ENCODE data around the gene CFHR4.
"Not testable (repeated sequence)": the region's sequence is repeated elsewhere in the genome, so short reads cannot be mapped to it uniquely, and the experiment has no call there.

The CFHR4 gene

DNA sequence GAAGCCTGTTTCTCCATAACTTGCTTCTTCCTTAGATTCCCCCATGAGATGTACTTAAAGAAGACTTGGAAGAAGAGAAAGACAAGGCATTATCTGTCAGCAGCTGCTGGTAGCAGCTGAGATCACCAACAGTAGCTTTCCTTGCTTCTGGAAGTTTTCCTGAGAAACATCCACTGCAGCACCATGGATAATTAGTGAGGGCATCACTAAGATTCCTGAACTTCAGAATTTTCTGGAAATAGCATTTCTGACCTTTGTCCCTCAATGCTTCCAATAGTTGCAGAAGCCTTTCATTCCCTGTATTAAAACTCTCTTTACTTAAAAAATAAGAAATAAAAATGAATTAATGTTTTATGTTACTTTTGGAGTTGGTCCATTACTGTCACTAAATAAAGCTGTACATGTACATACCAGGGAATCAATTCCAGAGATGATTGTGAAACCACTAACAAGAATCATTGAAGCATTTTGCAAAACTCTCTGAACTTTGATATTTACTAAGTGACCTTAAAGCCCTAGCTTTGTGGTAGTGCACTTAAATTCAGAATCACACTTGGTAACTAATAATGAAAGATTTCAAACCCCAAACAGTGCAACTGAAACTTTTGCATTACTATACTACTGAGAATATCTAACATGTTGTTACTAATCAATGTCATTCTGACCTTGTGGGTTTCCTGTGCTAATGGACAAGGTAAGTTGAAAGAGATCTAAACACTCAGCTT, at the start of gene CFHR4:
Gene CFHR4 (plus strand): TSS at position 538 of the 725 bp plus-strand sequence. CDS start 99 bp downstream, at position 637.
- DNase-seq (ENCODE audit: low read depth in 2 of 2): no peak

DNA sequence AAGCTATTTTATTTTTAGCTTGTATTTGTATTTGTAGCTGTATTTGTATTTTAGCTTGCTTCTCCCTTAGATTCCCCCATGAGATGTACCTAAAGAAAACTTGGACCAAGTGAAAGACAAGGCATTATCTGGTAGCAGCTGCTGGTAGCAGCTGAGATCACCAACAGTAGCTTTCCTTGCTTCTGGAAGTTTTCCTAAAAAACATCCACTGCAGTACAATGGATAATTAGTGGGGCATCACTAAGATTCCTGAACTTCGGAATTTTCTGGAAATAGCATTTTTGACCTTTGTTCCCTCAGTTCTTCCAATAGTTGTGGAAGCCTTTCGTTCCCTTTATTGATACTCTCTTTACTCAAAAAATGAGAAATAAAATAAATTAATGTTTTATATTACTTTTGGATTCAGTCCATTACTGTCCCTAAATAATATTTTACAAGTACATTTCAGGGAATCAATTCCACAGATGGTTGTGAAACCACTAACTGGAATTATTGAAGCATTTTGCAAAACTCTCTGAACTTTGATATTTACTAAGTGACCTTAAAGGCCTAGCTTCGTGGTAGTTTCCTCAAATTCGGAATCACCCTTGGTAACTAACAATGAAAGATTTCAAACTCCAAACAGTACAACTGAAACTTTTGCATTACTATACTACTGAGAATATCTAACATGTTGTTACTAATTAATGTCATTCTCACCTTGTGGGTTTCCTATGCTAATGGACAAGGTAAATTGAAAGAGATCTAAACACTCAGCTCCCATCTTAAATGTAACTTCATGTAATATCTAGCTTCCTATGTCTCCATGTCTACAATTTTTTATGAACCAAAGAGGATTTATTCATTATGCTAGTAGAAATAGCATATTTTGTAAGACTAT, 38.0 kb upstream of the CFHR4 start:
- DNase-seq (ENCODE audit: low read depth in 2 of 2): not testable (repeated sequence)

DNA sequence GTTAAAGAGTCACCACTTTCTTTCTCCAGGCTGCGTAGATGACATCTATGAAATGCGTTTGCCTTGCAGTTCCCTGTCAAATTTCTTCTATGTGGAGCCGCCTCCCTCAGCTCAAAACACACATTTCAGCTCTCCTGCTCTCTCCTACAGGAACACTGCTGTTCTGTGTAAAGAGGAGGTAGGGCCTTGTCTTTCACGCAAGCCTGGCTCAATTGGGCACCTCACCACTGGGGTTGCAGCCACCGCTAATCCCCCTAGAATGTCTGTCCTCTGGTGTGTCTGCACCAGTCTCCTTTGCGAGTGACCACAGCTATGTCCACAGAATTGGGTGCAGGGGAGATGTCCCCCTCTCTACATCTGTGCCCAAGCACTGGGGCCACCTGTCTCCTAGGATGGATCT, 31.8 kb upstream of the CFHR4 start:
- DNase-seq (ENCODE audit: low read depth in 2 of 2): no peak

DNA sequence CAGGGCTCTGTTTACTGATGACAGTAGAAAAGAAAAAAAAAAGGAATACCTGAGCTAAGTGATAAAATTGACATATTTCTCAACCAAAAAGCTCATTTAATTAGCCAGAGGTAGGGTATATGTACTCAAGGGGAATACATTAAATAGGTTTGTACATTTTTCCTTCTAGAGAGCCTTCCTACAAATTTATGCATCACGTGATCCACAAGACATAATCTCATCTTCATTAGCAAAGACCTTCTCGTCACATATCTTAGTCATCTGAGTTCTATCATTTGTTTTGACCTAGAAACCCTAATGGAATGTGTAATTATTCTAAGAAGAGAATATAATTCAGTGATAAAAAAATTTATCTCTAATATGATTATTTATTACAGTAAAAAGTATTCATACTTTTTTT, 30.7 kb upstream of the CFHR4 start:
- no peak for DNase-seq (ENCODE audit: low read depth in 2 of 2)

DNA sequence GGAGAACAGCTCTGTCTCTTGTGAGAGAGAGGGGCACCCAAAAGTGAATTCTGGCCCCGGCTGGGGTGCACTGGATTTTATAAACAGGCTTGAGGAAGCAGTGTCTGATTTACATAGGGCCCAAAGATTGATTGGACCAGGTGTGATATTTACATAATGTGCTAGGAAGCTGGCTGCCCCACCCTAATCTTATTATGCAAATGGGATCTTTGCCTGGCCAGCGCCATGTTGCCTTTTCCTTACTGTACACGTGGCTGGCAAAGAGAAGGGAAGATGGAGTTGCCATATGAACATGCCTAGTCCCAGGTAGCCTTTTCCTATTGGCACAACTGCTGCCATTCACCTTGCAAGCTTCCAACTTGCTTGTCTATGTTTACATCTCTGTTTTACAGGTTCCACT, 29.0 kb upstream of the CFHR4 start:
- DNase-seq (ENCODE audit: low read depth in 2 of 2): no peak

DNA sequence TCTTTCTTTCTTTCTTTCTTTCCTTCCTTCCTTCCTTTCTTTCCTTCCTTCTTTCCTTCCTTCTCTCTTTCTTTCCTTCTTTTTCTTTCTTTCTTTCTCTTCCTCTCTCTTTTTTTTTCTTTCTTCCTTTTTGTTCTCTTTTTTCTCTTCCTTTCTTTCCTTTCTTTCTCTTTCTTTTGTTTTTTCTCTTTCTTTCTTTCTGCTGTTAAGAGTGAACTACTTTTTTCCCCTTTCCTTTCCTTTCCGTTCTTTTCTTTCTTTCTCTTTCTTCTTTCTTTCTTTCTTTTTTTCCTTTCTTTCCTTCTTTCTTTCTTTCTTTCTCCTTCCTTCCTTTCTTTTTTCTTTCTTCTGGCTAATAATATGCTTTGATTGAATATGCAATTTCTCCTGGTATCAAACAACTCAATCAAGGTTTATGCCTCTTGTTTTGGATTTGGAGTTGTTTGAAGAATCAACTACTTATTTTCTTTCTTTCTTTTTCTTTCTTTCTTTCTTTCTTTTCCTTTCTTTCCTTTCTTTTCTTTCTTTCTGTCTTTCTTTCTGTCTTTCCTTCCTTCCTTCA, 27.4 kb upstream of the CFHR4 start:
- no peak for DNase-seq (ENCODE audit: low read depth in 2 of 2)

DNA sequence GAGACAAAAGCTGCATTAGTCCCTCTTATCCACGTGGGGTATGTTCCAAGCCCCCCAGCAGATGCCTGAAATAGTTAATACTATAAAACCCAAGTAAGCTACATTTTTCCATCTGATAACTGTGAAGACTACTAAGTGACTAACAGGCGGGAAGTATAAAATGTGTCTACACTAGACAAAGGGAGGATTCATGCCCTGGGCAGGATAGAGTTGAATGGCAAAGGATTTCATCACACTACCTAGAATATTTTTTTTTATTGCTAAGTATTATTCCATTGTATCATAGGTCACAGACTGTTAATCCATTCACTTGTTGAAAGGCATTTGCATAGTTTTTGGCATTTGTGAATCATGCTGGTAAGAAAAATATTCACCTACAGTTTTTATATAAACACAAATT, 26.4 kb upstream of the CFHR4 start:
- no peak for DNase-seq (ENCODE audit: low read depth in 2 of 2)

DNA sequence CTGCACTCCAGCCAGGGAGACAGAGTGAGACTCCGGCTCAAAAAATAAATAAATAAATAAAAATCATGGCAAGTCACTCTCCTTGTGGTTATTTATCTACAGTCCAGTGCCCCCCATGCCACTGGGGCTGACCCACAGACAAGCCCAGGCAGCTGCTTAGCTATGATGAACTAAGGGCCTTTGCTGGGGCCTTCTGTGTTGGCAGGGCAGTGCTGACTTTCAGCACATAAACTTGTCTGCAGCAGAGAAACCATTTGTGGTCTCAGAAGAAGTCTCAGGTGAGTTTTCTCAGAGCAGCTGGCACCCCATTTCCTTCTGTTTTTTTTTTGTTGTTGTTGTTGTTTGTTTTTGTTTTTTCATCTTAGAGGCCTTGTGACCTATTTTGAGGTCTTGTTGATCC, 20.9 kb upstream of the CFHR4 start:
- no peak for DNase-seq (ENCODE audit: low read depth in 2 of 2)

DNA sequence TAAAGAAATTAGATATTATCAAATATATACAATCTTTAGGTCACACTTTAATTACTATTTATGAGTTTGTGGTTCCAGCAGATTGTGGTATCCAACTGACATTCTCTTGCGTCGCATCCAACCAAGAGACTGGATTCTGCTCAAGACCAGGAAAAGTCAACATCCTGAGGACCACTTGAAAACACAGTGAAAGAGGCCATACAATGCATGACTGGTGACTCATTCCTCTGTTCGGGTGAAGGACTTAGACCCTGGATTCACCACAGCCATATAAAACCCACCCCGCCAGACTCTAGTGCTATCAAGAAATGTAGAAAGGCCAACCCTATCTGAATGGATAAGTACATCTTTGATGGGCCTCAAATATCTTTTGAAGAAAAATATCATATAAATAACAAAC, 14.5 kb upstream of the CFHR4 start:
- no peak for DNase-seq (ENCODE audit: low read depth in 2 of 2)

DNA sequence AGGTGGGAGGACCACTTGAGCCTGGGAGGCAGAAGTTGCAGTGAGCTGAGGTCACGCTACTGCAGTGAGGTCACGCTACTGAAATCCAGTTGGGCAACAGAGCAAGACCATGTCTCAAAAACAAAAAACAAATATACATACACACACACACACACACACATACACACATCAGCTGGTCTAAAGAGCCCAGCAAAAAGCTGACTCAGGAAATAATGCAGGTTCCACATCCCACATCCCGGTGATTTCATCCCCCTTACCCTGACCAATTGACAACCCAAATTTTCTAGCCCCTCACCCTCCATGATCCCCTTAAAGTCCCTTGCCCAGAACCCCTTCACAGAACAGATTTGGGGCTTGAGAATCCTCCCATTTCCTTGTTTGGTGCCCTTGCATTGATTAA, 11.9 kb upstream of the CFHR4 start:
- DNase-seq (ENCODE audit: low read depth in 2 of 2): no peak

DNA sequence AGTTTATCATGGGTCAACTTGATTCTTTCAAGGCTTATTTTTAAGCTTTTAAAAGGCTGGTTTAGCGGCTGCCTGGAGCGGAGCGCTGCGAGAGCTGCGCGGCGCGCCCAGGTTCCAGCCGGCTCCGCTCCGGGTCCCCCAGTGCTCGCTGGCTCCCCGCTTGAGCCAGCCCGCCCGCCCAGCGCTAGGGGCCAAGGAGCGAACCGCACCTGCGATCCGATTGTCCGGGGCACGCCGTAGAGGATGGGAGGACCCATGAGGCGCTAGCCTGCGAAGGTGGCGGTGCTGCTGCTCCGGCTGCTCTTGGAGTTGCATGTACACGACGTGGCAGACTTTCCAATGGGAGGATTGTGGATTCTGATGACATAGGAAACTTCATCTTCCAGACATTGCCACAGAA, 9.9 kb upstream of the CFHR4 start:
- DNase-seq (ENCODE audit: low read depth in 2 of 2): no peak

DNA sequence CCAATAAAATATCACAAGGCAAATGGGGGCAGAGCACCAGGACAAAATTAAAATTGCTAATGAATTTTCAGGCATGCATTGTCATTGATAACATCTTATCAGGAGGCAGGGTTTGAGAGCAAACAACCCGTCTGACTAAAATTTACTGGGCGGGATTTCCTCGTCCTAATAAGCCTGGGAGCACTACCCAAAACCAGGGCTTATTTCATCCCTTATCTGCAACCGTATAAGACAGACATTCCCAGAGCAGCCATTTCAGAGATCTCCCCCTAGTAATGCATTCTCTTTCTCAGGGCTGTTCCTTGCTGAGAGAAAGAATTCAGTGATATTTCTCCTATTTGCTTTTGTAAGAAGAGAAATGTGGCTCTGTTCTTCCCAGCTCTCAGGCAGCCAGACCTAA, 1.3 kb upstream of the CFHR4 start:
- DNase-seq (ENCODE audit: low read depth in 2 of 2): not testable (repeated sequence)

DNA sequence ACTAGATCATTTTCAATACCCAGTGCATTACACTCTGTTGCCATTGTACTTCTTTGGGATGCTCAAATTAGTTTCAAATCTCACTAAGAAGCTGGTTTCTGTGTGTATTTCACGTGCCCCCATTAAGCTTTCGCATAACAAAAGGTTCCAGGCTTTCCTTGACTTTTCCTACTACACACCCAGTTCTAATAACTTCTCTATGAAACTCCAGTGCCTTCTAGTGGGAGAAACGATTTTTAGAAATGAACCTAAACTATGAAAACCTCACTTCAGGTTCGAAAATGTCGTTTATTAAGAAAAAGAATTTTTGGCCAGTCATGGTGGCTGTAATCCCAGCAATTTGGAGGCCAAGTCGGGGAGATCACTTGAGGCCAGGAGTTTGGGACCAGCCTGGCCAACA, 2.8 kb downstream of the CFHR4 start:
- DNase-seq (ENCODE audit: low read depth in 2 of 2): no peak

DNA sequence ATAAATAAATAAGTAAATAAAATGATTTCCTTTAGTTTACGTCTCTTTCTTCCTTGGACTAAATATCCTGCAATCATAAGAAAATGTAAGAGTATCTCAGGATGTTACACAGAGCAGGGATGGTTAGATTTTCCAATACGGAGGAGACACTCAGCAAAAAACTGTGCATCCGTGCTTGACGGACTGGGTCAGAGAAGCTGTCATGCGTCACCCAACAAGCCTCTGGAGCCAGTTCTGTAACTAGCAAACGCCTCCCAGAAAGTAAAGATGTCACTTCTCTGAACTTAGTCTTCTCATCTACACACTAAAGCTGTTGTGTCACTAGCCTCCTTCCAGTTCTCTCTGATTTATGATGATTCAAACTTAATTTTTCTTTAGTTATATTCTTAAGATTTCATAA, 3.4 kb downstream of the CFHR4 start:
- DNase-seq (ENCODE audit: low read depth in 2 of 2): no peak

DNA sequence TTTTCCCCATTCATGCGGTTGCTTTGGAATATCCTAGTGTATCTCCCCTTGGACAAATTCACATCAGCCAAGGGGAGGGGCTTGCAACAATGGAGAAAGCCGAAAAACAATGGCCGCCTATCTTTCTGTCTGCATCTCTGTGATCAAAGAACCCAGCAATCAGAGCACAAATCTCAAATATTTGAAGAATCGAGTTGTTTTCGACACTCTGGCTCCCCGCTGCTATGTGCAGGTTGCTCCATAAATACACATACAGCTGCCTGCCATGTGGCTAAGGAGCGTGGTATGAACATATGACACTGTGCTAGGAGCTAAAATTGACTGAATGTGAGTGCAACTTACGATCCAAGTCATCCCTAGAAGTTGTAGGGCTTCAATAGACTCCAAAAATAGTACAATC, 8.5 kb downstream of the CFHR4 start:
- no peak for DNase-seq (ENCODE audit: low read depth in 2 of 2)

DNA sequence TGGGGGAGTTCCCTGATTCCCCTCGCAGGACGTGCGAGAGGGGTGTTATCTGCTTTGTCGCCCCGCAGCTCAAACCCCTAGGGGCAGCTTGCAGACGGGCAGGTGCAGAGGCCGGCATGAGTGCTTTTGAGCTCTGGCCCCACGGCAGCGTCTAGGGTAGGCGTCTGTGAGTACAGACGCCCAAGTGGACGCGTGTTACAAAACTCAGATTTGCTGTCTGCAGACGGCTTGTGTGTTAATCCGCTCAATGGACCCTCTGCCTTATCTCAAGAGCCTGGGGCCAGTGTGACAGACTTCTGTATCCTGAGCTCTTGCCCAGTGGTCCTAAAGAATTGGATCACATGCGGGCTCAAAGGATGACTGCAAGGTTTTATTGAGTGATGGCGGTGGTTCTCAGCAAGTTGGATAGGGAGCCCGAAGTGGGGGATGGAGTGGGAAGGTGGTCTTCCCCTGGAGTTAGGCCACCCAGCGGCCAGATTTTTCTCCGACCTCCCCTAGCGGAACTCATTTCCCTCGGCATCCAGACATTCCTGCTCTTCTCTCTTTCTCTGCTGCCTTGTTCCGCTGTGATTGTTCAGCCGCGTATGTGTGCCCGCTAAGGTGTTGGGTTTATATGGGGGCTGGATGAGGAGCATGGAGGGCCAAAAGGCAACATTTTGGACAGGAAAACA, 9.4 kb downstream of the CFHR4 start:
- DNase-seq (ENCODE audit: low read depth in 2 of 2): no peak

DNA sequence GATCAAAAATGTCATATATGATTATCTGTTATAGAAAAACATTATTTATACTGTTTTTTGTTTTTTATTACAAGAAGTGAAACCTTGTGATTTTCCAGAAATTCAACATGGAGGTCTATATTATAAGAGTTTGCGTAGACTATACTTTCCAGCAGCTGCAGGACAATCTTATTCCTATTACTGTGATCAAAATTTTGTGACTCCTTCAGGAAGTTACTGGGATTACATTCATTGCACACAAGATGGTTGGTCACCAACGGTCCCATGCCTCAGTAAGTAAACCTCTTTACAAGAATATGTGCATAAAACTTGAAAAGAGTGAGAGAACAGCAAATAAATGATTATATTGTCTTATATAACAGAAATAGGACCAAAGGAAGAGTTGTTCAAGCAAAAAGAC, 14.5 kb downstream of the CFHR4 start:
- DNase-seq (ENCODE audit: low read depth in 2 of 2): no peak

DNA sequence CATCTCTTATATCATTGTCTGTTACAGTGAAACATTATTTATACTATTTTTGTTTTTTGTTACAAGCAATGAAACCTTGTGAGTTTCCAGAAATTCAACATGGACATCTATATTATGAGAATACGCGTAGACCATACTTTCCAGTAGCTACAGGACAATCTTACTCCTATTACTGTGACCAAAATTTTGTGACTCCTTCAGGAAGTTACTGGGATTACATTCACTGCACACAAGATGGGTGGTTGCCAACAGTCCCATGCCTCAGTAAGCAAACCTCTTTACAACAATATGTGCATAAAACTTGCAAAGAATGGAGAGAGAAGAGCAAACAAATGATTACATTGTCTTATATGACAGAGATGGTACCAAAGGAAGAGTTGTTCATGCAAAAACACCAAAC, 22.4 kb downstream of the CFHR4 start:
- no peak for DNase-seq (ENCODE audit: low read depth in 2 of 2)

DNA sequence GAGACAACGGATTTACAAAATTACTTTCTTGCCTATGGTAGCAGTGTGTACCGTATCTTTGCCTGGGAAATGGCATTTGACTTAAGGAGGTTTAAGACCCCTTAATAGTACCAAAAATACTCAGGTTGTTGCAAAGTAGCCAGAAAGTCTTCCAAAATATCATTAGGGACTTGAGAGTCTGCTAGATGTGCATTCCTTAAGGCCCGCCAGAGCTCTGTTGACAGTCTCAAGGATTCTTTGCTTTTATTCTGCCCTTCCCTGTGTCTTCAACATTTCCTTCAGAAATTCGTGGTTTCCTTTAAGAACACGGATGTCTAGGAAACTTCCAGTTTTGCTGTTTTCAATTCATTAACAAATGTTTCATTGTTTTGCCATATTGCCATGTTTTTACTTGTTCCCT, 24.4 kb downstream of the CFHR4 start:
- DNase-seq (ENCODE audit: low read depth in 2 of 2): not testable (repeated sequence)

DNA sequence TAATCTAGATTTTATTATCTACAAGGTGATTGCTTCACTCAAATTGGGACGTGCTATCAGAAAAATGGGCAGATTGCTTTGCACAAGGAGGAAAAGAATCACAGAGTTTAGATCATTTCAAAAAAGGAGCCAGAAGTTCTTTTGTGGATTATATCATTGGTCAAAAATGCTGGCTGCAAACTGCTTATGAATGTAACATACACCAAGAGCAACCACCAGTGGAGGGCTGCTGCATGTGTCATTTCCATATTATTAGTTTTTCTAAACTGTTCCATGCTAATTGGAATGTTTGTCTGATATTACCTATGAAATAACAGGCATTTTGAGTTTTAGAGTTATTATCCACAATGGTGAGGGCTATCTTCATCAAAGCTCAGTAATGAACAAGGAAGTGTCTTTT, 39.0 kb downstream of the CFHR4 start:
- DNase-seq (ENCODE audit: low read depth in 2 of 2): not testable (repeated sequence)

DNA sequence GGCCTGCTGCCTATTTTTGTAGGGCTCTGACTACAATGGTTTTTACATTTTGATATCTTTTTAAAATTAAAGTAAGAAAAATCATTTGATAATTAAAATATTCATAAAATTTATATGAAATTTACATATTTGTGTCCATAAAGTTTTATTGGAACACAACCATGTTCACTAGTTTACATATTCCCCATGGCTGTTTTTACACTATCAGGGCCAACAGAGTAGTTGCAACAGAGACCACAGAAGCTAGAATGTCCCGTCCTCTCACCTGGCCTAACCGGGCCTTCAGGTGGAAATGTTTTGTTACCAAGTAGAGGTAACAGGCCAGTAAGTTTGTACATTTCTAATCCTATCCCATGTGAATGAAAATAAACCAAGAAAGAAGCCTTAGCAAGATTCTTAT, 45.0 kb downstream of the CFHR4 start:
- DNase-seq (ENCODE audit: low read depth in 2 of 2): not testable (repeated sequence)

DNA sequence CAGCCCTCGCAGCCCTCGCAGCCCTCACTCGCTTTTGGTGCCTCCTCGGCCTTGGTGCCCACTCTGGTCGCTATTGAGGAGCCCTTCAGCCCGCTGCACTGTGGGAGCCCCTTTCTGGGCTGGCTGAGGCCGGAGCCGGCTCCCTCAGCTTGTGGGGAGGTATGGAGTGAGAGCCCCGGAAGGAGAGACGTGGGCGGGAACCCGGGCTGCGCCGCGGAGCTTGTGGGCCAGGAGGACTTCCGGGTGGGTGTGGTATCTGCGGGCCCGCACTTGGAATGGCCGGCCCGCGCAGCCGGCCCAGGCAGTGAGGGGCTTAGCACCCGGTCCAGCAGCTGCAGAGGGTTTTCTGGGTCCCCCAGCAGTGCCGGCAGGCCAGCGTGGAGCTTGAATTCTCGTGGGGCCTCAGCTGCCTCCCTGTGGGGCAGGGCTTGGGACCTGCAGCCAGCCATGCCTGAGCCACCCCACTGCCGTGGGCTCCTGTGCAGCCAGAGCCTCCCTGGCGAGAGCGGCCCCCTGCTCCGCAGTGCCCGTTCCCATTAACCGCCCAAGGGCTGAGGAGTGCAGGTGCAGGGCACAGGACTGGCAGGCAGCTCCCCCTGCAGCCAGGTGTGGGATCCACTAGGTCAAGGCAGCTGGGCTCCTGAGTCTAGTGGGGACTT, 45.8 kb downstream of the CFHR4 start:
- DNase-seq (ENCODE audit: low read depth in 2 of 2): no peak

All from stimulated activated CD4-positive, alpha-beta T cell treated with anti-CD3 and anti-CD28 coated beads, Interleukin-1b, Interleukin-23, amount 100 ng/mL, for 4 hours (primary cell).